Superior temporal gyrus (tissue), 1 donor: ENCODE measurements around the gene BHLHE41.

ENCODE experiments used
- DNase-seq: peaks from one replicate; pipeline ENCODE4 v3.0.0-alpha.2; 2016; ENCODE audit errors: extremely low spot score

The BHLHE41 gene

DNA sequence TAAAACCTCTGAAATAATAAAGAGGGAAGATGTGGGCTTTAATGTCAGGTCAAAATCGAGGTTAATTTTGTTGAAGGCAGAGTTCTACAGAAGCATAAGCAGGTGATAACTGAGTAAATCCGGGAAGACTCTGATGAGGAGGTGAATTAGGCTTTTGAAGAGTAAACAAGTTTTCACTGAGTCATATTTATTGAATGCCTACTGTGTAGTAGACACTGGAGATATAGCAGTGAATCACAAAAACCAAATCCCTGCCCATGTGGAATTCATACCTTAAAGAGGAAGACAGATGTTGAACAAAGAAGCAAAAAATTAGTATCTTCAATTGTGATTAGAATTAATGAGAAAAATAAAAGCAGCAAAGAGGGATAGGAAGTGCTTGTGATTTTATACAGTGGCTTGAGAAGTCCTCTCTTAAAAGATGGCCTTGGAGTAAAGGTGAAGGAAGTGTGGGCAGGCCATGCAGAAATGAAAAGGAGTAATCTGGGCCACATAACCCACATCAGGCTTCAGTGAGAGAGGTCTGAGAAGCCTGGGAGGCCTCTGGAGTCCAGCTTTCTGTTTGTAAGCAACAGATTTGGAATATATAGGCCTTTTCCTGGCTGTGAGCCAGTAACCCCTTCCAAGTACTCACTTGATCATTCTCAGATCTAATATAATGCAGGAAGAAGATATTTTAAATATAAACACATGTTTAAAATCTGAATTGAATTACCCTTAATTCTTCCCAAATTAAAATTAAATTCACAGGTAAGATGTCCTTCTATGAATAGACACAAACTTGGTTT, 46.7 kb downstream of the BHLHE41 start:
- no peak for DNase-seq
